Ishikawa (cell line): ENCODE results near the gene EXT2.

Experiments
- CEBPB ChIP-seq: IDR thresholded peaks from 2 replicates; pipeline ENCODE4 v1.6.1; 2012
- CREB1 ChIP-seq: IDR thresholded peaks from 2 replicates; pipeline ENCODE4 v1.6.1; 2012; ENCODE audit warnings: low read depth
- EGR1 ChIP-seq: IDR thresholded peaks from 2 replicates; pipeline ENCODE4 v1.6.1; 2012
- EP300 ChIP-seq: IDR thresholded peaks from 2 replicates; pipeline ENCODE4 v1.6.1; 2012; ENCODE audit warnings: borderline replicate concordance
- FOXM1 ChIP-seq: IDR thresholded peaks from 2 replicates; pipeline ENCODE4 v1.6.1; 2012; ENCODE audit warnings: low read depth, borderline replicate concordance
- NFIC ChIP-seq: IDR thresholded peaks from 2 replicates; pipeline ENCODE4 v1.6.1; 2012
- RAD21 ChIP-seq: IDR thresholded peaks from 2 replicates; pipeline ENCODE4 v1.6.1; 2012; ENCODE audit warnings: low read depth
- TAF1 ChIP-seq: IDR thresholded peaks from 2 replicates; pipeline ENCODE4 v1.6.1; 2012; ENCODE audit warnings: low read depth, mild to moderate bottlenecking
- TCF12 ChIP-seq: IDR thresholded peaks from 2 replicates; pipeline ENCODE4 v1.6.1; 2012; ENCODE audit warnings: low read depth
- TEAD4 ChIP-seq: IDR thresholded peaks from 2 replicates; pipeline ENCODE4 v1.6.1; 2012
- USF1 ChIP-seq: IDR thresholded peaks from 2 replicates; pipeline ENCODE4 v1.6.1; 2012
- YY1 ChIP-seq: IDR thresholded peaks from 2 replicates; pipeline ENCODE4 v1.6.1; 2012; ENCODE audit warnings: low read depth
- ZBTB7A ChIP-seq: IDR thresholded peaks from 2 replicates; pipeline ENCODE4 v1.6.1; 2012; ENCODE audit warnings: low read depth
- TF ChIP-seq, protein P1 (sequence below): IDR thresholded peaks from 2 replicates; pipeline ENCODE4 v1.6.1; 2012; ENCODE audit warnings: low read depth, mild to moderate bottlenecking
- TF ChIP-seq, protein P2 (sequence below): IDR thresholded peaks from 2 replicates; pipeline ENCODE4 v1.6.1; 2012

EXT2 gene

GRCh38 chr11:44095506-44096359, at the start of gene EXT2:
EXT2 (plus strand) TSS chr11:44095678; CDS start chr11:44107713, 12,035 bp downstream.
- TF ChIP-seq, protein P1, sequence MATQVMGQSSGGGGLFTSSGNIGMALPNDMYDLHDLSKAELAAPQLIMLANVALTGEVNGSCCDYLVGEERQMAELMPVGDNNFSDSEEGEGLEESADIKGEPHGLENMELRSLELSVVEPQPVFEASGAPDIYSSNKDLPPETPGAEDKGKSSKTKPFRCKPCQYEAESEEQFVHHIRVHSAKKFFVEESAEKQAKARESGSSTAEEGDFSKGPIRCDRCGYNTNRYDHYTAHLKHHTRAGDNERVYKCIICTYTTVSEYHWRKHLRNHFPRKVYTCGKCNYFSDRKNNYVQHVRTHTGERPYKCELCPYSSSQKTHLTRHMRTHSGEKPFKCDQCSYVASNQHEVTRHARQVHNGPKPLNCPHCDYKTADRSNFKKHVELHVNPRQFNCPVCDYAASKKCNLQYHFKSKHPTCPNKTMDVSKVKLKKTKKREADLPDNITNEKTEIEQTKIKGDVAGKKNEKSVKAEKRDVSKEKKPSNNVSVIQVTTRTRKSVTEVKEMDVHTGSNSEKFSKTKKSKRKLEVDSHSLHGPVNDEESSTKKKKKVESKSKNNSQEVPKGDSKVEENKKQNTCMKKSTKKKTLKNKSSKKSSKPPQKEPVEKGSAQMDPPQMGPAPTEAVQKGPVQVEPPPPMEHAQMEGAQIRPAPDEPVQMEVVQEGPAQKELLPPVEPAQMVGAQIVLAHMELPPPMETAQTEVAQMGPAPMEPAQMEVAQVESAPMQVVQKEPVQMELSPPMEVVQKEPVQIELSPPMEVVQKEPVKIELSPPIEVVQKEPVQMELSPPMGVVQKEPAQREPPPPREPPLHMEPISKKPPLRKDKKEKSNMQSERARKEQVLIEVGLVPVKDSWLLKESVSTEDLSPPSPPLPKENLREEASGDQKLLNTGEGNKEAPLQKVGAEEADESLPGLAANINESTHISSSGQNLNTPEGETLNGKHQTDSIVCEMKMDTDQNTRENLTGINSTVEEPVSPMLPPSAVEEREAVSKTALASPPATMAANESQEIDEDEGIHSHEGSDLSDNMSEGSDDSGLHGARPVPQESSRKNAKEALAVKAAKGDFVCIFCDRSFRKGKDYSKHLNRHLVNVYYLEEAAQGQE, result no peak
- peak; percentile 68 for TF ChIP-seq TAF1

GRCh38 chr11:44046182-44046581, 49.3 kb upstream of the EXT2 start:
- TF ChIP-seq CEBPB (no peak), EGR1 (no peak), TAF1 (no peak), CREB1 (no peak), TEAD4 (no peak), YY1 (no peak), RAD21 (no peak), TCF12 (no peak), FOXM1 (no peak), EP300 (no peak), ZBTB7A (no peak), NFIC (no peak)
- TF ChIP-seq, protein P2, sequence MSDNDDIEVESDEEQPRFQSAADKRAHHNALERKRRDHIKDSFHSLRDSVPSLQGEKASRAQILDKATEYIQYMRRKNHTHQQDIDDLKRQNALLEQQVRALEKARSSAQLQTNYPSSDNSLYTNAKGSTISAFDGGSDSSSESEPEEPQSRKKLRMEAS, result no peak
- TF ChIP-seq, protein P1, result no peak

- no peak for TF ChIP-seq TEAD4
- TF ChIP-seq CEBPB, result no peak
- TF ChIP-seq CREB1, result no peak
- TF ChIP-seq USF1, result no peak
- no peak for TF ChIP-seq TAF1
- TF ChIP-seq, protein P2, result no peak
- no peak for TF ChIP-seq RAD21
- TF ChIP-seq, protein P1, result no peak
- TF ChIP-seq ZBTB7A, result no peak
- TF ChIP-seq FOXM1, result no peak
- no peak for TF ChIP-seq EGR1
- TF ChIP-seq NFIC, result no peak
- no peak for TF ChIP-seq EP300
- TF ChIP-seq TCF12, result no peak
These were observed 48.2 kb upstream of the EXT2 start for GRCh38 chr11:44047298-44047697.

DNA sequence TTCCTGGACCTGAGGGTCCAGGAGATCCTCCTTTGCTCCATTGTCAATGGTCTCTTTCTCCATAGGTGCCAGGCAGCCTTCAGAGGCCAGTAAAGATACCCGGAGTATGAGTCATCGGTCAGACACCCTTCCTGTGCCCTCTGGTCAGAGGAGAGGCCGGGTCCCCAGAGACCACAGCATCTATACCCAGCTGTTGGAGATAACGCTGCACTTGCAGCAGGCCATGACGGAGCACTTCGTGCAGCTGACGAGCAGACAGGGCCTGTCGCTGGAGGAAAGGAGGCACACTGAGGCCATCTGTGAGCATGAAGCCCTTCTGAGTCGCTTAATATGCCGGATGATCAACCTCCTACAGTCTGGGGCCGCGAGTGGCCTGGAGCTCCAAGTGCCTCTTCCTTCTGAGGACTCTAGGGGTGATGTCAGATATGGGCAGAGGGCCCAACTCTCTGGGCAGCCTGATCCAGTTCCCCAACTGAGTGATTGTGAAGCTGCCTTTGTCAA, 47.5 kb upstream of the EXT2 start, which contains the start of gene ACCSL:
TSS of gene ACCSL (plus strand) at position 51 of the 501 bp plus-strand sequence. CDS start at position 107, 56 bp downstream.
- TF ChIP-seq RAD21, result no peak
- no peak for TF ChIP-seq CREB1
- TF ChIP-seq, protein P2, result no peak

DNA sequence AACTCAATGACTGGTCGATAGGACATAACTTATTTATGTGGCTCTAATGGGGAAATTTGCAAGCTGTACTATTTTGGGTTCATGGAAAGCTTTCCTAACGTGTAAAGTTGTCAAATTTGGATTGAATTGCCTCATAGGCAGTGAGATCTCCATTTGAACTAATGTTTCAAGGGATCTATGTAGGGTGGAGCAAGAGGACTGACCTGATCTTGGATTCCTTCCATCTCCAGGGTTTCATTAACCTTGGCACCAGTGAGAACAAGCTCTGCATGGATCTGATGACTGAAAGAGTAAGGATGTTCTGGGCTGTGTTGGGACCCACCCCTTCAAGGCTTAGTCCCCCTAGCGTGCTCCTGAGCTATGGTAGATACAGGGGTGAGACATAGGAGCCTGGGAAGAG, 45.6 kb upstream of the EXT2 start:
- TF ChIP-seq TAF1, result no peak
- TF ChIP-seq YY1, result no peak
- TF ChIP-seq, protein P2, result no peak
- no peak for TF ChIP-seq CREB1
- TF ChIP-seq EP300, result no peak
- TF ChIP-seq TEAD4, result no peak
- TF ChIP-seq USF1, result no peak
- TF ChIP-seq, protein P1, result no peak
- no peak for TF ChIP-seq TCF12
- no peak for TF ChIP-seq NFIC
- TF ChIP-seq CEBPB, result no peak
- TF ChIP-seq EGR1, result no peak
